Measurements from ENCODE around the gene TXNDC11.

- TF ChIP-seq POLR2A (IDR thresholded peaks at IDR 0.05) (no peak), CTCF (IDR thresholded peaks at IDR 0.05) (no peak)
Observed at GRCh38 chr16:11679941-11680911, 62.4 kb downstream of the TXNDC11 start.

Measured in testis (tissue), 2 donors.